NCI-H2029 (cell line): ENCODE measurements around the gene CACFD1.

Experiments
- DNase-seq: peaks from one replicate; lab custom pipeline; 2025; lab: John Stamatoyannopoulos, UW

CACFD1 gene

GRCh38 chr9:133464638-133465037, 4.9 kb downstream of the CACFD1 start:
- DNase-seq = no peak

- no peak for DNase-seq
These were observed 6.2 kb downstream of the CACFD1 start for GRCh38 chr9:133465984-133466383.

- no peak for DNase-seq
These were observed 7.3 kb downstream of the CACFD1 start for GRCh38 chr9:133467101-133467500.

- no peak for DNase-seq
These were observed 8.6 kb downstream of the CACFD1 start for GRCh38 chr9:133468374-133468773.

GRCh38 chr9:133468777-133469421, 9.1 kb downstream of the CACFD1 start:
- DNase-seq = no peak

- no peak for DNase-seq
These were observed 10.7 kb downstream of the CACFD1 start for GRCh38 chr9:133470427-133470924.

- no peak for DNase-seq
These were observed 11.2 kb downstream of the CACFD1 start for GRCh38 chr9:133470988-133471387.

- DNase-seq = no peak
These were observed 11.9 kb downstream of the CACFD1 start for GRCh38 chr9:133471551-133472276.

GRCh38 chr9:133472277-133472645, 12.5 kb downstream of the CACFD1 start:
- no peak for DNase-seq

- DNase-seq = no peak
These were observed 13.1 kb downstream of the CACFD1 start for GRCh38 chr9:133472753-133473378.

- no peak for DNase-seq
These were observed 14.0 kb downstream of the CACFD1 start for GRCh38 chr9:133473743-133474142.

GRCh38 chr9:133474215-133474614, 14.4 kb downstream of the CACFD1 start:
- DNase-seq = no peak

GRCh38 chr9:133474853-133475252, 15.1 kb downstream of the CACFD1 start:
- DNase-seq = no peak

GRCh38 chr9:133475292-133476012, 15.7 kb downstream of the CACFD1 start:
- no peak for DNase-seq

GRCh38 chr9:133476036-133476931, 16.5 kb downstream of the CACFD1 start:
- DNase-seq = no peak

- DNase-seq = no peak
These were observed 17.2 kb downstream of the CACFD1 start for GRCh38 chr9:133476941-133477340.

GRCh38 chr9:133477461-133477860, 17.7 kb downstream of the CACFD1 start:
- DNase-seq = no peak

GRCh38 chr9:133477992-133478850, 18.4 kb downstream of the CACFD1 start:
- no peak for DNase-seq

GRCh38 chr9:133478851-133479711, 19.3 kb downstream of the CACFD1 start, which contains the start of gene SLC2A6:
SLC2A6 (minus strand) TSS chr9:133479099; CDS start chr9:133479059, 40 bp downstream.
- peak; percentile 49 for DNase-seq
